GM18867 (cell line): Measurements from ENCODE around the gene EPPIN.
"Not testable (repeated sequence)": the region's sequence is repeated elsewhere in the genome, so short reads cannot be mapped to it uniquely, and the experiment has no call there.

ENCODE experiments used
- ATAC-seq: cut with Tn5 transposase; IDR thresholded peaks from one replicate; pipeline ENCODE4 v1.9.1; 2021; ENCODE audit warnings: mild to moderate bottlenecking, moderate library complexity; ENCODE audit not compliant: unreplicated experiment

Gene EPPIN

GRCh38 chr20:45547206-45547770, at the start of gene EPPIN:
Gene EPPIN, minus strand, starts transcription at chr20:45547401. Its CDS starts 44 bp downstream, at chr20:45547357.
- ATAC-seq = no peak

- no peak for ATAC-seq
Measured at GRCh38 chr20:45595235-45595634, 48.0 kb upstream of the EPPIN start.

- no peak for ATAC-seq
Measured at GRCh38 chr20:45593498-45593897, 46.3 kb upstream of the EPPIN start.

- peak; percentile 53 for ATAC-seq
Measured at GRCh38 chr20:45592574-45593189, 45.5 kb upstream of the EPPIN start.

- no peak for ATAC-seq
Measured at GRCh38 chr20:45589725-45590124, 42.5 kb upstream of the EPPIN start.

GRCh38 chr20:45588800-45589199, 41.6 kb upstream of the EPPIN start:
- no peak for ATAC-seq

- ATAC-seq = not testable (repeated sequence)
Measured at GRCh38 chr20:45585986-45586385, 38.8 kb upstream of the EPPIN start.

GRCh38 chr20:45584294-45584693, 37.1 kb upstream of the EPPIN start:
- not testable (repeated sequence) for ATAC-seq

GRCh38 chr20:45583502-45583901, 36.3 kb upstream of the EPPIN start:
- no peak for ATAC-seq

GRCh38 chr20:45581702-45582101, 34.5 kb upstream of the EPPIN start:
- ATAC-seq = no peak

- no peak for ATAC-seq
Measured at GRCh38 chr20:45579184-45579583, 32.0 kb upstream of the EPPIN start, which contains the start of gene WFDC8. Gene WFDC8, minus strand, starts transcription at chr20:45579284. Its CDS starts 37 bp downstream, at chr20:45579247.

- no peak for ATAC-seq
Measured at GRCh38 chr20:45578231-45578630, 31.0 kb upstream of the EPPIN start.

- no peak for ATAC-seq
Measured at GRCh38 chr20:45576995-45577394, 29.8 kb upstream of the EPPIN start.

- ATAC-seq = no peak
Measured at GRCh38 chr20:45575931-45576330, 28.7 kb upstream of the EPPIN start.

GRCh38 chr20:45569650-45570049, 22.4 kb upstream of the EPPIN start:
- not testable (repeated sequence) for ATAC-seq

- ATAC-seq = no peak
Measured at GRCh38 chr20:45564760-45565276, 17.6 kb upstream of the EPPIN start.

- ATAC-seq = no peak
Measured at GRCh38 chr20:45555198-45555597, 8.0 kb upstream of the EPPIN start.

- no peak for ATAC-seq
Measured at GRCh38 chr20:45552456-45552855, 5.3 kb upstream of the EPPIN start.

GRCh38 chr20:45550765-45551164, 3.6 kb upstream of the EPPIN start:
- ATAC-seq = no peak

GRCh38 chr20:45548410-45548809, 1.2 kb upstream of the EPPIN start:
- no peak for ATAC-seq

- ATAC-seq = no peak
Measured at GRCh38 chr20:45545754-45546453, 1.3 kb downstream of the EPPIN start.

- ATAC-seq = no peak
Measured at GRCh38 chr20:45545351-45545750, 1.9 kb downstream of the EPPIN start.
